Osteocyte (in vitro differentiated cells): ENCODE measurements around the gene SLA2. TPM values are rescaled to one million over a fixed set of nuclear protein-coding genes. Genes with fewer than 3 reads are reported as not detected.

Experiments used
- DNase-seq: peaks from one replicate; pipeline ENCODE4 v3.0.0; 2021; ENCODE audit warnings: mixed read lengths; ENCODE audit not compliant: unreplicated experiment; ENCODE audit errors: extremely low spot score
- H3K27ac Mint-ChIP-seq: one replicate; pipeline ENCODE4 v1.8.0; 2021; ENCODE audit warnings: mild to moderate bottlenecking, mixed read lengths; ENCODE audit not compliant: unreplicated experiment
- H3K27me3 Mint-ChIP-seq: one replicate; pipeline ENCODE4 v1.8.0; 2021; ENCODE audit warnings: mixed read lengths; ENCODE audit not compliant: unreplicated experiment
- H3K36me3 Mint-ChIP-seq: one replicate; pipeline ENCODE4 v1.8.0; 2021; ENCODE audit warnings: mixed read lengths; ENCODE audit not compliant: unreplicated experiment
- H3K4me1 Mint-ChIP-seq: one replicate; pipeline ENCODE4 v1.8.0; 2021; ENCODE audit warnings: mixed read lengths; ENCODE audit not compliant: unreplicated experiment
- H3K4me3 Mint-ChIP-seq: one replicate; pipeline ENCODE4 v1.8.0; 2021; ENCODE audit warnings: mild to moderate bottlenecking, moderate library complexity, mixed read lengths; ENCODE audit not compliant: unreplicated experiment
- H3K9me3 Mint-ChIP-seq: one replicate; pipeline ENCODE4 v1.8.0; 2021; ENCODE audit warnings: mixed read lengths; ENCODE audit not compliant: unreplicated experiment
- total RNA-seq: library from RNA; stranded (reverse); gene quantifications from 2 replicates; pipeline ENCODE4 v1.2.1, GENCODE V29; 2021
- TF ChIP-seq, protein P1 (sequence below): fragments of 200-600 bp; sonication (generic); IDR thresholded peaks from 2 replicates; pipeline ENCODE4 v1.5.0; 2021; ENCODE audit warnings: antibody characterized with exemption, mild to moderate bottlenecking, moderate library complexity

The SLA2 gene
- total RNA-seq, 1 donor from 2014 or later, result not detected

- Mint-ChIP-seq H3K36me3 (peaks cover 21% of the 10 kb centered on the region), H3K4me1 (peaks cover 21% of the 10 kb centered on the region), H3K9me3 (no peaks in the 10 kb centered on the region), H3K4me3 (no peak overlapping the region), H3K27ac (no peak overlapping the region), H3K27me3 (no peaks in the 10 kb centered on the region)
- TF ChIP-seq, protein P1, sequence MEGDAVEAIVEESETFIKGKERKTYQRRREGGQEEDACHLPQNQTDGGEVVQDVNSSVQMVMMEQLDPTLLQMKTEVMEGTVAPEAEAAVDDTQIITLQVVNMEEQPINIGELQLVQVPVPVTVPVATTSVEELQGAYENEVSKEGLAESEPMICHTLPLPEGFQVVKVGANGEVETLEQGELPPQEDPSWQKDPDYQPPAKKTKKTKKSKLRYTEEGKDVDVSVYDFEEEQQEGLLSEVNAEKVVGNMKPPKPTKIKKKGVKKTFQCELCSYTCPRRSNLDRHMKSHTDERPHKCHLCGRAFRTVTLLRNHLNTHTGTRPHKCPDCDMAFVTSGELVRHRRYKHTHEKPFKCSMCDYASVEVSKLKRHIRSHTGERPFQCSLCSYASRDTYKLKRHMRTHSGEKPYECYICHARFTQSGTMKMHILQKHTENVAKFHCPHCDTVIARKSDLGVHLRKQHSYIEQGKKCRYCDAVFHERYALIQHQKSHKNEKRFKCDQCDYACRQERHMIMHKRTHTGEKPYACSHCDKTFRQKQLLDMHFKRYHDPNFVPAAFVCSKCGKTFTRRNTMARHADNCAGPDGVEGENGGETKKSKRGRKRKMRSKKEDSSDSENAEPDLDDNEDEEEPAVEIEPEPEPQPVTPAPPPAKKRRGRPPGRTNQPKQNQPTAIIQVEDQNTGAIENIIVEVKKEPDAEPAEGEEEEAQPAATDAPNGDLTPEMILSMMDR, result no peak
- no peak for DNase-seq
Observed at GRCh38 chr20:36582322-36582721, 63.7 kb downstream of the SLA2 start.

DNA sequence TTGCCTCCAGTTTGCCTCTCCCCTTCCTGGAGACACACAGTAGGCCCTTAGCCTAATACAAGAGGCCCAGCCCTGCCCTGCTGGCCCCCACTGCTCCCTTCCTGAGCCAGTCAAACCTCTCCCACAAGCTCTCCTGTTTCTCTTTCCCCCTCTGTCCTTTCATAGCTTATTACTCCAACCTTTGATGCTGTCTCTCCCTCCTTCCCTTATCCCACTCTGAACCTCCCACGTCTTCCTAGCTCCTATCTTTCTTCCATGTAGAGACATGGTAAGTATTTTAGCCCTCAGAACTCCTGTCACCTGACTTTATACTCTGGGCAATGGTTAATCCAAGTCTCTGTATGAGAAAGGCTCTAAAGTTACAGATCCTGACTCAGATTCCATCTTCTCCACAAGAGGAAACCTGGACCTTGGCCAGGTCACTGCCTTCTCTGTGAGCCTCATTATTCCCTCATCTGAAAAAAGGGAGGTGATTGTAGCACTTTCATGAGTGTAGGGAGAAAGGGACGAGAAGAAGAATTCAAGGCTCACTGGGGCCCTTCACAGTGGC lies 65.9 kb downstream of the SLA2 start:
- Mint-ChIP-seq H3K27me3 (no peaks in the 10 kb centered on the region), H3K36me3 (peaks cover 19% of the 10 kb centered on the region), H3K9me3 (no peaks in the 10 kb centered on the region), H3K27ac (no peak overlapping the region), H3K4me3 (no peak overlapping the region), H3K4me1 (peaks cover 27% of the 10 kb centered on the region)
- DNase-seq, result no peak
- TF ChIP-seq, protein P1, result no peak

DNA sequence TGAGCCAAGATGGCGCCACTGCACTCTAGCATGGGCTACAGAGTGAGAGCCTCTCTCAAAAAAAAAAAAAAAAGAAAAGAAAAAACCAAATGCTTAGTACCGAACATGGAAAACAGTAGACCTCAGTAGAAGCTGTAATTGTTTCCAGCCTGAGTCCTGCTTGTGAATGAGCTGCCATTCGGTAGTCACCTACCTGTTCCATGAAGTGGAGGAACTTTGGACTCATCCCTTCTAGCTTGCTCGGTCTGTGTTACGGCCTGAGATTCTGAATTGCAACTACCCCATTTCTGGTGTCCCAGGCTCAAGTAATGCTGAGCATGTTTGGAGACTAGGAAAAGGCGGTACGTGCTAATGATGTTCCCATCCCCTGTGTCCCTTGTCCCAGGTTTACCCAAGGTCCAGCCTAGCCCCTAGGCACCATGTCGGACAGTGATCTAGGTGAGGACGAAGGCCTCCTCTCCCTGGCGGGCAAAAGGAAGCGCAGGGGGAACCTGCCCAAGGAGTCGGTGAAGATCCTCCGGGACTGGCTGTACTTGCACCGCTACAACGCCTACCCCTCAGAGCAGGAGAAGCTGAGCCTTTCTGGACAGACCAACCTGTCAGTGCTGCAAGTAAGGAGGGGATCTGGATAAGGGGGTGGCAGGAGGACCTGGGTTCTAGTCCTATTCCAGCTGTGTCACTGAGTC lies 67.5 kb downstream of the SLA2 start:
- Mint-ChIP-seq H3K4me3 (no peak overlapping the region), H3K27me3 (no peaks in the 10 kb centered on the region), H3K27ac (no peak overlapping the region), H3K36me3 (peaks cover 16% of the 10 kb centered on the region), H3K4me1 (peaks cover 25% of the 10 kb centered on the region), H3K9me3 (no peaks in the 10 kb centered on the region)
- DNase-seq, result no peak
- TF ChIP-seq, protein P1, result no peak

GRCh38 chr20:36576081-36576445 lies 69.9 kb downstream of the SLA2 start:
- TF ChIP-seq, protein P1, result no peak
- peak overlapping the region; percentile 89 for H3K27ac Mint-ChIP-seq
- H3K4me1 Mint-ChIP-seq, result peaks cover 36% of the 10 kb centered on the region
- H3K36me3 Mint-ChIP-seq, result peaks cover 9% of the 10 kb centered on the region
- H3K27me3 Mint-ChIP-seq, result no peaks in the 10 kb centered on the region
- H3K4me3 Mint-ChIP-seq, result peak overlapping the region; percentile 89
- H3K9me3 Mint-ChIP-seq, result no peaks in the 10 kb centered on the region
- DNase-seq, result no peak

DNA sequence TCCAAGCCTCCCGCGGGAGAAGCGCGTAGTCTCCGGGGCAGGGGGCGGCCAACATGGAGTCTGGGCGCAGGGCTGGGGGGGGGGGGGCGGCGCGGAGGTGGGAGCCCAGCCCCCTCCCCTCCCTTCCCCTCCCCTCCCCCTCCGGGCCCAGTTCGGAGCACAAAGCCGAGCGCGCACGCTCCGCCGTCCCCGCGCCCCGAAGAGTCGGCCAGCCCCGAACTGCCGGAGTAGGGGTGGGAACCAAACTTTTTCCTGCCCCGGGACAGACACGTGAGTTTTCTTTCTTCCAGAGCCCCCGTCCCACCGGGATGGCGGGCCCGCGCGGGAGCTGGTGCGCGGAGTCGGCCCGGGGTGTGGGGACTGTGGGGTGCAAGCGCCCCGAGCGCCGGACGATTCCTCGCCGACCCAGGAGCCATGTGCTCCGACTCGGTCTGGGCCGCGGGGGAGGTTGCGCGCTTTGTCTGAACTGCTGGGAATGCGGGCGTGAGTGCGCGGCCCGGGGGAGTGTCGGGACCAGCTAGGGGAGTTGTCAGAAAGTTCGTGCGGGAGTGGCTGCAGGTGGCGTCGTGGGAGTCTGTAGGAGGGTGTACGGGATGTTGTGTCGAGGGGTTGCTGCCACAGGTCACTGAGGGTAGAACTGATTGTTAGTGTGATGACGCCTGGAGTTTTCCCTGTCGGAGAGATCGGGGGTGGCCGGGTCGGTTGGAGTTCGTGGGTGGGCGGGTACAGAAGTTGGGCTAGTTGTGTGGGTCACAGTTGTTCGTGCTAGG lies 71.4 kb downstream of the SLA2 start:
- no peaks in the 10 kb centered on the region for H3K27me3 Mint-ChIP-seq
- peak overlapping the region; percentile 89 for H3K27ac Mint-ChIP-seq
- H3K4me1 Mint-ChIP-seq, result peaks cover 40% of the 10 kb centered on the region
- H3K36me3 Mint-ChIP-seq, result no peaks in the 10 kb centered on the region
- DNase-seq, result no peak
- TF ChIP-seq, protein P1, result no peak
- H3K4me3 Mint-ChIP-seq, result peak overlapping the region; percentile 89
- H3K9me3 Mint-ChIP-seq, result no peaks in the 10 kb centered on the region
